ENCODE measurements around the gene SLC38A2. TPM values are rescaled to one million over a fixed set of nuclear protein-coding genes. Genes with fewer than 3 reads are reported as not detected.

The SLC38A2 gene
- total RNA-seq, 1 donor from 2014 or later: 247 TPM

- ChIA-PET CTCF (no interaction called here), POLR2A (interaction anchor here (1.1 to 9.0 kb wide), 4 partner anchors 17 to 403 kb away, joined by 3 to 166 read pairs (median 14); partner anchors contain the start of genes SLC38A1 and SLC38A2)
- Mint-ChIP-seq H3K9me3 (no peaks in the 10 kb centered on the region), H3K27ac (peak overlapping the region; percentile 91), H3K4me1 (peaks cover 80% of the 10 kb centered on the region), H3K36me3 (ENCODE audit: low read depth) (peaks cover 18% of the 10 kb centered on the region), H3K27me3 (no peaks in the 10 kb centered on the region), H3K4me3 (peak overlapping the region; percentile 69)
- ATAC-seq (ENCODE audit: low read depth) (no peak), DNase-seq (no peak)
- intact Hi-C loops (cut with micrococcal nuclease): loop anchor here (2.0 to 10.0 kb wide), 5 partner anchors 46 to 1423 kb away; no protein-coding TSS in a partner anchor
- no peak for TF ChIP-seq CTCF (IDR thresholded peaks at IDR 0.05)
These were observed 16.6 kb upstream of the SLC38A2 start for GRCh38 chr12:46389031-46389616.

- Mint-ChIP-seq H3K27me3 (no peaks in the 10 kb centered on the region), H3K9me3 (no peaks in the 10 kb centered on the region), H3K4me3 (peak overlapping the region; percentile 69), H3K27ac (peak overlapping the region; percentile 91), H3K36me3 (ENCODE audit: low read depth) (peaks cover 16% of the 10 kb centered on the region), H3K4me1 (peaks cover 83% of the 10 kb centered on the region)
- POLR2A ChIA-PET: interaction anchor here (0.5 to 9.0 kb wide), 9 partner anchors 16 to 1714 kb away, joined by 3 to 166 read pairs (median 9); partner anchors contain the start of genes SCAF11, SLC38A1 and SLC38A2
- TF ChIP-seq CTCF (IDR thresholded peaks at IDR 0.05): no peak
- intact Hi-C loops (cut with micrococcal nuclease): loop anchor here (1.0 to 10.0 kb wide), 7 partner anchors 46 to 1424 kb away; no protein-coding TSS in a partner anchor
- CTCF ChIA-PET: interaction anchor here (1.0 to 2.2 kb wide), 2 partner anchors 17 to 71 kb away, joined by 3 to 8 read pairs; no protein-coding TSS in a partner anchor
- DNase-seq: no peak
- ATAC-seq (ENCODE audit: low read depth): peak; percentile 66
These were observed 16.0 kb upstream of the SLC38A2 start for GRCh38 chr12:46388427-46389021.

- H3K36me3 Mint-ChIP-seq (ENCODE audit: low read depth): peaks cover 12% of the 10 kb centered on the region
- peak overlapping the region; percentile 91 for H3K27ac Mint-ChIP-seq
- peaks cover 81% of the 10 kb centered on the region for H3K4me1 Mint-ChIP-seq
- intact Hi-C loops (cut with micrococcal nuclease): loop anchor here (1.0 to 10.0 kb wide), 7 partner anchors 47 to 1425 kb away; no protein-coding TSS in a partner anchor
- no peaks in the 10 kb centered on the region for H3K9me3 Mint-ChIP-seq
- no peak for TF ChIP-seq CTCF (IDR thresholded peaks at IDR 0.05)
- POLR2A ChIA-PET: interaction anchor here (0.5 to 9.0 kb wide), 17 partner anchors 9 to 1715 kb away, joined by 3 to 166 read pairs (median 6); partner anchors contain the start of genes SCAF11, SLC38A1 and SLC38A2
- ATAC-seq (ENCODE audit: low read depth) (peak; percentile 16), DNase-seq (no peak)
- CTCF ChIA-PET: interaction anchor here (1.0 to 2.2 kb wide), 4 partner anchors 16 to 274 kb away, joined by 3 to 10 read pairs (median 6); no protein-coding TSS in a partner anchor
- peak overlapping the region; percentile 69 for H3K4me3 Mint-ChIP-seq
- H3K27me3 Mint-ChIP-seq: no peaks in the 10 kb centered on the region
These were observed 15.1 kb upstream of the SLC38A2 start for GRCh38 chr12:46387670-46388069.

GRCh38 chr12:46386877-46387629 lies 14.5 kb upstream of the SLC38A2 start:
- Mint-ChIP-seq H3K27ac (peak overlapping the region; percentile 91), H3K36me3 (ENCODE audit: low read depth) (peaks cover 6% of the 10 kb centered on the region), H3K4me3 (peak overlapping the region; percentile 69), H3K27me3 (no peaks in the 10 kb centered on the region), H3K4me1 (peaks cover 81% of the 10 kb centered on the region), H3K9me3 (no peaks in the 10 kb centered on the region)
- TF ChIP-seq CTCF (IDR thresholded peaks at IDR 0.05): no peak
- ChIA-PET CTCF (interaction anchor here (1.3 to 2.2 kb wide), 3 partner anchors 16 to 275 kb away, joined by 4 to 10 read pairs (median 8); no protein-coding TSS in a partner anchor), POLR2A (interaction anchor here (0.5 to 9.0 kb wide), 21 partner anchors 9 to 669 kb away, joined by 3 to 166 read pairs (median 5); partner anchors contain the start of genes SCAF11, SLC38A1 and SLC38A2)
- intact Hi-C loops (cut with micrococcal nuclease): loop anchor here (5.0 to 10.0 kb wide), 4 partner anchors 48 to 1425 kb away; no protein-coding TSS in a partner anchor
- ATAC-seq (ENCODE audit: low read depth) (peak; percentile 20), DNase-seq (no peak)

Measured in activated B cell treated with CpG ODN at 0.5 μM for 24 hours (primary cell).